GM19099 (cell line): ENCODE data around the gene STXBP6.

Source experiments
- POLR2A ChIP-seq: IDR thresholded peaks from 3 replicates; pipeline ENCODE4 v1.6.1; 2011; ENCODE audit warnings: low read depth; ENCODE audit not compliant: insufficient read length; ENCODE audit errors: extremely low read depth

The STXBP6 gene

DNA sequence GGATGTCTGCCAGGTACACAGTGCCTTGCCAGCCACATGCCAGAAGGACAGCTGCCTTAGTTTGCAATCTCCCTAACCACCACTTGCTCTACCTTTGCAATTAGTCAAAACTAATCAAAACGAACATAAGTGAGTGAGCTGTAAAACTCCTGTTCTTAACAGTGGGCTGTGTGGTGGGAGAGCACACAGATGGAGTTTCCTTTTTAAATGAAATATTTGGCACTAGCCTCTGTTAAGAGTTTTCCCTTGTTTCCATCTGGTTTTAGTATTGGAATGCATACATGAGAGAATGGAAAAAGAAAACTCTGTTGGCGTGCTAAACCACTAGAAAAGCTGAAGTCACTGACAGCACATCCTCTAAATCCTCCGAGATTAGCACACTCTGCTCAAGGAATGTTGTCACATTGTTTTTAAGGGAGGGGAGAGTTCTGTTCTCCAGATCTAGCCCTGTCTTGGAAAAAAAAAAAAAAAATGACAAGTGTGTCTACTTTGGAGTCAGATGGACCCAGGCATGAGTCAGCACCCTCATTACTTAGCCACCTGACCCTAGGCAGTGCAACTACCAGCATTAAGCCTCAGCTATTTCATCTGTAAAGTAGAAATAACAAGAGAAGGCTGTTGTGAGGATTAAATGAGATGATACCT lies 83.9 kb downstream of the STXBP6 start:
- TF ChIP-seq POLR2A: no peak

DNA sequence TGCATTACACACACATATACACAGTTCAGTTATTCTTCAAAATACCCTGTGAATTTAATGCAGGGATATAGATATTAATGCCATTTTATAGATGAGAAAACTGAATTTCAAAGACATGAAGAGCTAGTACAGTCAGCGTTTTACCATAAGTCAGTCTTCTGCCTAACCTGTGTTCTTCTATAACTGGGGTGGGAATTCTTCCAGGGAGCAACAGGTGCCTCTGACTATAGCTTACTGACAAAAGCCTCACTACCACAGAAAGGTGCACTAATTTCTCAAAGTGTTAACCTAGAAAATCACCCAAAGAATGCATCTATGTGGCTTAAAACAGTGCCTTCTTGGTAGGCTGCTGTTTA lies 84.4 kb downstream of the STXBP6 start:
- no peak for TF ChIP-seq POLR2A

DNA sequence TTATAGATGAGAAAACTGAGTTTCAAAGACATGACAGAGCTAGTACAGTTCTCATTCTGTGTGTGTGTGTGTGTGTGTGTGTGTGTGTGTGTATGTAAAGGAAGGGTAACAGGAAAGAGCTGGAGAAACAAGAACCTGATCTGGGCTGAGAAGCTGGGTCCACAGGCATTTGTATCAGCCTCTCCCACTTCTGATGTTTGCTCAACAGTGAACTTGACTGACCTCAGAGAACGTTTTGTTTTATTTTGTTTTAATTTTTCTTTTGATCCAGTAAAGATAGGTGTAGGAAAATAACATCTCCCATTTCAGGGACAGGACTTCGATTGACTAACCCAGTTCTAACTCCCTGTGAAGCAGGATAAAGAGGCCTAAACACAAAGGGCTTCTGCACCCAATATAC lies 85.4 kb downstream of the STXBP6 start:
- no peak for TF ChIP-seq POLR2A

DNA sequence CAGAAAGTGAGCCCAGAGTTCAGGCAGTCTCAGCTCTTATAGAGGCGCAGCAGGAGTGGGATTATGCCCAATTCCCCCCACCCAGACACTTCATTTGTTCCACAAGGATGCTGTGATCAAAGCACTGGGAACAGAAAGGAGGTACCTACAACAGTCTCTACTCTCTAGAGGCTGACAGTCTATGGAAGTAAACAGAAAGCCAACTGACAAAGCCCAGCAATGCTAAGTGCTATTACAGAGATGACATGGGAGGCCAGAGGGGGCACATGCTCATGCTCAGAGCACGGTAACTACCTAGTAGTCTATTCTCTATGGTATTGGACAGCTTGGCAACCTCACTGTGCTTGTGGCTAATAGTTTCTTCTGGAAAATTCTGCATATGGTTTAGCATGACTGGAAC lies 85.9 kb downstream of the STXBP6 start:
- no peak for TF ChIP-seq POLR2A

DNA sequence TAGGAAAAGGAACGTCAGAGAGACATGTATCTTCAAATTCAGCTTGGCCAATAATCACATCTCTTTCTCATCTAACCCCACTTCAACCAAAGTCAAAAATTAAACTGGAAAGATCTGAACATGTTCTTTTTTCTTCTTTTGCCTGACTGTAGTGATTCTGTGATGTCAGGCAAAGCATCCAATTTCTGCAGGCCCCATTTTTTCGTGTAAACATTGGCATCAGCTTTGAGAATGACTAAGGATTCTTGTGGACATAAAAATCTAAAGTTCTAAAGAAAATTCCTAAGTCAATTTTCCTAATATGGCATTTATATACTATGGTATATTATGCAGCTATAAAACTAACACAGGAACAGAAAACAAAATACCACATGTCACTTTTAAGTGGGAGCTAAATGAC lies 89.1 kb downstream of the STXBP6 start:
- TF ChIP-seq POLR2A: no peak

DNA sequence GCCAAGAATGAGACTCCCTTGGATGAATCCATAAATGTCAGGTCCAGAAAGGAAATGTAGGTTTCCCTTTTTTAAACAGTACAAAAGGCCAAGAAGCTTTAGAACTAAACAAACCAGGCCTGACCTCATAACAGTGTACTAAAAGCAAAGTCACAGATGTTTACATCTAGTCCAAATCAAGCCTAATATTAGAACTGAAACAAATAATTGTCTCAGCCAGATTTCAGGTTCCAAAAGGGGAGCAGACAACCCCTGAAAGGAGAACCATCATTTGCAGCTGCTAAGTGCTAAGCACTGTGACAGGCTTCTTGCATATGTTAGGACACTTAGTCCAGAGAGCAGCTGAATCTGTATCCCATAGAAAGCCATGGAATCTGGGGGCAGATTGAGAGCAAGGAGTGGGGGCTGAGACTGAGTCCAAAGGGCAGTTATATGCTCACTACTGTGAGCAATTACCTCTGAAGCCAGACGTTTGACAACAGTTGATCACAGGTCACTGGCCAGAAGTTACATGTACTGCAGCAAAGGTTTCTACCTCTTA lies 90.1 kb downstream of the STXBP6 start:
- no peak for TF ChIP-seq POLR2A

DNA sequence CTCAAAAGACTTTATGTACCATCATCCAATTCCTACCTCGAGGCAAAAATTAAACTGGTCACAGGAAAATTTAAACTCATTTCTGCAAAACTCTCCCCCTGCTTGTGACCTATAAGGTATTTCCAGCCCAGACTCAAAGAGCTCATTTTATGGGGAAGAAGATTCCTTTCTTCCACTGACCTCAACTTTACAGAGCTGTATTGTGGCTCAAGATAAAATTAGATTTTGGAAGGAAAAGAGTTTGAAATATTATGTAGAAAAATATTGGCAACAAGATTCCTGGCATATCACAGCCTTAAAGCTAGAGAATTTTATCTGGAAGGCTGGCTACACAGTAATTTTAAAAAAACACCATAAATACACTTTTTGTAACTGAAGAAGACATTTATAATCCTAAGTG lies 91.7 kb downstream of the STXBP6 start:
- no peak for TF ChIP-seq POLR2A

DNA sequence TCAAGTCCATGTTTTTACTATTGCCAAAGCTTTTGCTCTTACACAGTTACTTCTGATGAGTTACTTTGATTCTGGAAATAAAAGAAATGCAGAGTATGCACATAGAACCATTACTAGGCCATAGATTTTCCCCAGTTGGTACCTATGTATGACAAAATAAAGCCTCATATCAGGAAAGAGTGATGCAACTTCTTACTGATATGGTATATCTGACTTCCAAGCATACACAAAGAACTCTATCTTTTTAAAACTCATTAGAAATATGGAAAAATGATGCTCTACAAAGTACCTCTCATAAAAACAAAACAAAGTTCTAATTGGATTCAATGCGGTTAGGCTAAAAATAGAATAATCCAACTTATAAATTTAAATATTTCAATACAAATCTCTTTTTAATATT lies 92.1 kb downstream of the STXBP6 start:
- no peak for TF ChIP-seq POLR2A

DNA sequence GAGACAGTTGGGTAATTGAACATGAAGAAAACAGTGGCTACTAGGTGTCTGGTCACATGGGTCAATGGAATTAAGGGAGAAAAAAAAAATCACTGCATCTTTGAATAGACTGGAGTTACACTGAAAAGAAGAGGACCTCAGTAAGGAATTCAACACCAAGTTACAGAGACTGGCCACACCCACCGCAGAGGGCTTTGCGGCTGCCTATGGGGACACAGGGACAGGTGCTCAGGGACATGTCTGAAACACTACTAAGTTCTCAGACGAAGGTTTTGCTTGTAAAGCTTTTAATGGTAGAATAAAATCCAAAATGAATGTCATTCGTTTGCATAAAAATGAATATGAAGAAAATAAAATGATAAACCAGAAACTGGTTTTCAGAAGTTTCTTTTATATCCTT lies 93.8 kb downstream of the STXBP6 start:
- no peak for TF ChIP-seq POLR2A

DNA sequence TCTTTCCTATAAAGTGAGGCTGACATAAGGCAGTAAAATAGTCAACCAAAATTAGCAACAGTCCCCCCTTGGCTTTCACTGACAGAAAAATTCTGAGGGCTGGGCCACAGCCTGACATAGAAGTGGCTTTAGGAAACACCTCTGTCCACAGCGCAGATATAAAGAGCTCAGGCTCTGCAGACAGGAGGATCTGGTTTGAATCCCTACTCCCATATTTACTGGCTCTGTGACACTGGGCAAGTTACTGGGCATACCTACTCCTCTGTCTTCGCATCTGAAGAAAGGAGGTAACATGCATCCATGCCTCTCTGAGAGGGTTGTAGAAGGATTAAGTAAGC lies 95.3 kb downstream of the STXBP6 start:
- no peak for TF ChIP-seq POLR2A

DNA sequence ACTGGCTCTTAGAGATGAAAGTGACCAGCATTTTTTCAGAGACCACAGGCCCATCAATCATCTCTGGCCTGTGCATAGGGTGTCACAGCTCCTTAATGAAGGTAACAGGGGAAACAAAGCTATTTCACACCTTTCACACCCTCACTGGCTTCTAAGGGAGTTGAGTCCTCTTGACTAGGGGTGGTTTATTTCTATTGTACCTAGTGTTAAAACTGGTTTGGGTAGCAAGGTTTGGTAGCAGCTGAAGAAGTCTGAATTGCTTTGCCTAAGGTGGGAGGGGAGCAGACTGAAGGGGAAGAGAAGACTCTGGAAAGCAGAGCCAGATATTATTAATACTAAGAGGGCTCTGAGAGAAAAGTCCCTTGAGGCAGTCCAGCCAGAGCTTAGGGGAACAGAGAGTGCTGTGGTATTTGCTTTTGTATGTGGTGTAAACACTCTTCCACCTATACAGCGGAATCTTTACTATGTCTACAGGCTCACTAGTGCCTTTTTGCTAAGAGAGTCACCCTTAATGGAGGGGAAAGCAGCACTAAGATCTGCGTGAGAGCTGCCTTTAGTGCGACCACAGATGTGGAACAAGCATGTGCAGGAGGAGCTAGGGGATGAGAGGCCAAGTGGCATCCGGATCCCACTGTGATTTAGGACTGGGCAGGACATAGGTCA lies 95.8 kb downstream of the STXBP6 start:
- TF ChIP-seq POLR2A: no peak

DNA sequence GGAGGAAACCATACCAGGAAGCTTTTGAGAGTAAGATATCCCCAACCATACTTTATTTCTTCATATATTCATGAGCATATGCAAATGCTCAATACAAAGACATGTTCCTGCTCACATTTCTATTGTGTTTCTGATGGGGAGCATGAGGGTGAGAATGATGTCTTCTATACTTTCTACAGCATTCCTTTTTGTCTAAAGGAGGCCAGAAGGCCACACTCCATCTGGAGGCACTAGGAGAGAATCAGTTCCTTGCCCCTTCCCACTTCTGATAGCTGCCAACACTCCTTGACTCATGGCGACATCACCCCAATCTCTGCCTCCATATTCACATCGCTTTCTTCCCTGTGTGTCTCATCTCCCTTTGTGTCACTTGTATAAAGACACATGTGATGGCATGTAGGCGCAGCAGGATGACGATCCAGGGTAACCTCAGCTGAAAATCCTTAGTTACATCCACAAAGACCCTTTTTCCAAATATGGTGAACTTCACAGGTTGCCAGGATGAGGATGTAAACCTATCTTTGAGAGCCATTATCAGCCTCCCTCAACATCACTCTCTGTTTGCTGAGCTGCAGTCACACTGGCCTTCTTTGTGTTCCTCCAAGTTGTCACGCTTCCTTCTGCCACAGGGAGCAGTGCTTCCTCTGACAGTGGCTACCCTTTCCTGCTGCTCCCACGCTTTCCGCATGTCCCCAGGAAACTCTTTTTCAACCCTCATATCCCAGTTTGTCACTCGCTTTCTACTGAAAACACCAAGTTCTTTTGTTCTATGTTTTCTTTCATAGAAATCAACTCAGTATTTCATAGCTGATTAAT lies 96.9 kb downstream of the STXBP6 start:
- TF ChIP-seq POLR2A: no peak

DNA sequence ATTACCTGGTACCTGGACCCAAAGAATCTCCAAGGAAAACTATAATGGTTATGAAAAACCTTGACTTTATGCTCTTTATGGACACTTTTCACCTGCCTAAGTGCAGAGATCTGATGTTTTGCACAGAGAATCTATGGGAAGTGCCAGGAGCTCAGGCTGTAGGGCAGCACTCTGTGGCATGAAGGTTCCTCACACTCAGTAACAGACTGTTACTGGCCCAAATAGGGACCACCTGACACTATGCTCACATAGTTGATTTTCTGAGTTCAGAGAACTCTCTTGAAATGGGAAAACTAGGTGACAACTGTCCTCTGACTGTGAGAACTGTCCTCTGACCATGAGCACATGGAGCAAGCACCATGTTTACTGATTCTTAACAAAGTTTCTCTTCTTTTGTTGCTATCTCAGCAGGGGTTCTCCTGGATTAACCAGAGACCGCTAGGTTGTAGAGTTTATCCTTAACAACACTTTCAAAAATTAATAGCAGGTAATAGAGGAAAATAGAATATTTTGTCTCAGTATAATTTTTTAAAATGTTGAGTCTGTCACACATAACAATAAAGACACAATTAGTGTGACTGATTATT lies 101.6 kb downstream of the STXBP6 start:
- no peak for TF ChIP-seq POLR2A

DNA sequence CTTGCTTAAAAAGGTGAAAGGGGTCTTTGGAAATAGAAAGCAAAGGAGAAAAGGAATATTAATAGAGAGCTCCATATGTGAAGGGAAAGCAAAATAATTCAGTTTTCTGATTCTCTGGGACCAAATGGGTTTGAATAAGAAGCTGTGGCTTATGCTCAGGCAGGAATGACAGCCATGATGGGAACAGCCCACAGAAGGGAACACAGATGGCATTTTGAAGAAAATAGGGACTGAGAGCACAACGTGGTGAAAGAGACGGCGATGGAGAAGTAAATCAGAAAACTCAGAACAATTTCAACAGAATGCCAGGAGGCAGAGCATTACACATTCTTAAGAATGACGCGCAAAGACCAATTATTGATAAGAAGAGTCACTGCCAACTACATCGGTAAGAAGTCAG lies 102.8 kb downstream of the STXBP6 start:
- TF ChIP-seq POLR2A: no peak

DNA sequence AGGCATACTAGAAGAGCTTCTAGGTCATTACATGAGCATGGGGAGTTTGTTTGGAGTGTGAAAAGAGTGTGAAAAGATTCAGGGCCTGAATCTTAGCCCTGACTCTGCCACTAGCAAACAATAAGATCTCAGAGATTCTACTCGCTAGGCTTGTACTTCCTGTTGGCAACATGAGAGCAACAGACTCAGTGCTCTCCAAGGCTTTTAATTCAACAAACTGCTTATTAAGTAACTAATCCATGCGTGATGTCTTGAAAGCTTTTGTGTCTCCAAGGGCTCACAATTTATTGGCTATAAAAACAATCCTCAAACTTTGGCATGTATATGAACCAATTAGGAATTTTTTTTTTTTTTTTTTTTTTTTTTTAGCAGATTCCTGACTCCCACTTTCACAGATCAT lies 105.1 kb downstream of the STXBP6 start:
- TF ChIP-seq POLR2A: no peak

DNA sequence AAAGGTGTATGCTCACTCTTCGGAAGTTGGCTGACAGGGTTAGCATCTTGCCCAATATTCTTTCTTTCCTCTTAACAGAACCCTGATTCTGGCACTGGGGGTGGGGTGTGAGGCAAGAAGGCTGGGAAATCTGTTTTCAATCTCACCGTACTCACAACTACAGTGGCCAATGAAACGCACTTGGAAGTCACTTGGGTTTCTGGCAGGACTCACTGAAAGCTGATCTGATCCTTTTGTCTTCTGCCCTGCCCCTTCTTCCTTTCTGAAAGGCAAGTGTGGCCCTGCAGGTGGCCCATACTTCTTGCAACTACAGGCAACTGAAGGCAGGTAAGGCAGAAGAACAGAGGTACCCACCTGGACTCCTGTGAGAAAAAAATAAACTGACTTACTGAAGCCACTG lies 106.9 kb downstream of the STXBP6 start:
- TF ChIP-seq POLR2A: no peak
